ENCODE results near the gene C9orf50. TPM values are rescaled to one million over a fixed set of nuclear protein-coding genes. Genes with fewer than 3 reads are reported as not detected.
"Not testable (repeated sequence)": the region's sequence is repeated elsewhere in the genome, so short reads cannot be mapped to it uniquely, and the experiment has no call there.

The C9orf50 gene
- total and polyA plus RNA-seq, 7 donors: not detected

DNA sequence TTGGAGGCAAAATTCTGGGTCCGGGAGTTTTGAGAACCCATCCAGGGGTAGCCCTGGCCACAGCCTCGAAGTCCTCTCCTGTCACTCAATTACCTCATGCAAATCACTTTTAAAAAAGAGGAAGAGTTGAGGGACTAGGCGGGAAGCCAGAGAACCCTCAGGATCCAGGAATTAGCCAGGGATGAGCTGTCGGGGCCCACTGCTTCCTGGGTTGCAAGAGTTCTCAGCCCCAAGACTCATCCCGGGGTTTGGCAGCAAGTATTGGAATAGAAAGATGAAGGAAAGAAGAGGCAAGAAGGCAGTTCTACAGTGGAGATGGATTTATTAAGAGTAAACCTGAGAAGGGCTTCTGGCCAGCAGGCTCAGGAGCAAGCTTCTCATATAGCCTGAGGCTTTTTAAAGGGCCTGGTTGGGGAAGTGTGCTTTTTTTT is 25.6 kb downstream of the C9orf50 start:
- ATAC-seq (peak in 1 of 4 donors; percentile 15), DNase-seq (no peak)
- H3K9me3 ChIP-seq: no peaks in the 10 kb centered on the region
- H3K27me3 ChIP-seq (ENCODE audit: insufficient read depth in 3 of 3, low read length in 2 of 3): peaks cover 0 to 3% (median 3%) of the 10 kb centered on the region in 3 donors
- TF ChIP-seq, protein P1, sequence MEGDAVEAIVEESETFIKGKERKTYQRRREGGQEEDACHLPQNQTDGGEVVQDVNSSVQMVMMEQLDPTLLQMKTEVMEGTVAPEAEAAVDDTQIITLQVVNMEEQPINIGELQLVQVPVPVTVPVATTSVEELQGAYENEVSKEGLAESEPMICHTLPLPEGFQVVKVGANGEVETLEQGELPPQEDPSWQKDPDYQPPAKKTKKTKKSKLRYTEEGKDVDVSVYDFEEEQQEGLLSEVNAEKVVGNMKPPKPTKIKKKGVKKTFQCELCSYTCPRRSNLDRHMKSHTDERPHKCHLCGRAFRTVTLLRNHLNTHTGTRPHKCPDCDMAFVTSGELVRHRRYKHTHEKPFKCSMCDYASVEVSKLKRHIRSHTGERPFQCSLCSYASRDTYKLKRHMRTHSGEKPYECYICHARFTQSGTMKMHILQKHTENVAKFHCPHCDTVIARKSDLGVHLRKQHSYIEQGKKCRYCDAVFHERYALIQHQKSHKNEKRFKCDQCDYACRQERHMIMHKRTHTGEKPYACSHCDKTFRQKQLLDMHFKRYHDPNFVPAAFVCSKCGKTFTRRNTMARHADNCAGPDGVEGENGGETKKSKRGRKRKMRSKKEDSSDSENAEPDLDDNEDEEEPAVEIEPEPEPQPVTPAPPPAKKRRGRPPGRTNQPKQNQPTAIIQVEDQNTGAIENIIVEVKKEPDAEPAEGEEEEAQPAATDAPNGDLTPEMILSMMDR (IDR thresholded peaks at IDR 0.05): no peak
- H3K27ac ChIP-seq: no peak overlapping the region
- intact Hi-C loops (cut with DNase I): no loop called here
- no peak overlapping the region for H3K4me3 ChIP-seq
- H3K4me1 ChIP-seq: peaks cover 17% of the 10 kb centered on the region
- WGBS, 3 donors: 36 to 62% (median 39%) methylated on average over 5 of the region's 5 CpGs
- H3K36me3 ChIP-seq (ENCODE audit: insufficient read depth in 1 of 2, low read depth in 1 of 2): no peaks in the 10 kb centered on the region

DNA sequence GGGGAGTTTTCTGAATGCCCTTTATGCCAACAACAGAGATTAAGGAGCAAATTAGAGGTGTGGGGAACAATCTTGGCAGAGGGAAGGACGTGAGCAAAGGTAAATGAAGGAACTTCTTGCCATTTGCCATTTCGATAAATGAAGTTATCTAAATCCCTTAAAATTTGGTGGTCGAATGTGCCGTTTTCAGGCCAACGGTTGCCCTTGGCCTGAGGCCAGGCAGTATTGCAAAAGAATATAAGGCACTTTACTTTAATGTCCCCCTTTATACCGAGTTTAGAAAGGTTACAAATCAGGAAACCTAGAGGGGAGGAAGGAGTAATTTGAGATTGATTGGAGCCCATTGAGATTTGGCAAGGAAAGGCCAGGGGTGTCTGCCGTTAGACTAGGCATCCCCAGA is 26.3 kb downstream of the C9orf50 start:
- WGBS, 3 donors: 40 to 54% (median 47%) methylated on average over 7 of the region's 7 CpGs
- intact Hi-C loops (cut with DNase I): no loop called here
- ATAC-seq: no peak

DNA sequence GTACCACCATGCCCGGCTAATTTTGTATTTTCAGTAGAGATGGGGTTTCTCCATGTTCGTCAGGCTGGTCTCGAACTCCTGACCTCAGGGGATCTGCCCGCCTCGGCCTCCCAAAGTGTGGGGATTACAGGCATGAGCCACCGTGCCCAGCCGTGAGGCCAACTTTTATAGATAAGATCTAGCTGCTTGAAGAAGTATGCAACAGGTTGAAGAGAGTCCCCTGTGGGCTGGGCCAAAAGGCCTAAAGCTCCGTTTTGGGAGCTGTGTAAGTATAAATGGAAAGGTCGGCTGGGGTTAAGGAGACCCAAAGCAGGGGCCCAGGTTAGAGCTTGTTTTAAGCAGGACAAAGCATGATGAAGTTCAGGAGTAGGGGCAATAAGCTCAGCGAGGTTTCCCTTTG is 28.1 kb downstream of the C9orf50 start:
- peaks cover 14% of the 10 kb centered on the region for H3K4me1 ChIP-seq
- H3K9me3 ChIP-seq; H3K27ac ChIP-seq; DNase-seq; ATAC-seq; H3K4me3 ChIP-seq; H3K36me3 ChIP-seq (ENCODE audit: insufficient read depth in 1 of 2, low read depth in 1 of 2); intact Hi-C loops (cut with DNase I); H3K27me3 ChIP-seq (ENCODE audit: insufficient read depth in 3 of 3, low read length in 2 of 3): not testable (repeated sequence)
- WGBS, 3 donors: 82 to 85% (median 83%) methylated on average over 10 of the region's 10 CpGs

More for the DNA sequence above, 26.3 kb downstream of the C9orf50 start:
- H3K27ac ChIP-seq: no peak overlapping the region
- TF ChIP-seq, protein P1 (IDR thresholded peaks at IDR 0.05): no peak
- no peak overlapping the region for H3K4me3 ChIP-seq
- no peak for DNase-seq
- H3K4me1 ChIP-seq: peaks cover 17% of the 10 kb centered on the region
- H3K36me3 ChIP-seq (ENCODE audit: insufficient read depth in 1 of 2, low read depth in 1 of 2): no peaks in the 10 kb centered on the region
- H3K27me3 ChIP-seq (ENCODE audit: insufficient read depth in 3 of 3, low read length in 2 of 3): peaks cover 0 to 3% (median 3%) of the 10 kb centered on the region in 3 donors
- no peaks in the 10 kb centered on the region for H3K9me3 ChIP-seq

DNA sequence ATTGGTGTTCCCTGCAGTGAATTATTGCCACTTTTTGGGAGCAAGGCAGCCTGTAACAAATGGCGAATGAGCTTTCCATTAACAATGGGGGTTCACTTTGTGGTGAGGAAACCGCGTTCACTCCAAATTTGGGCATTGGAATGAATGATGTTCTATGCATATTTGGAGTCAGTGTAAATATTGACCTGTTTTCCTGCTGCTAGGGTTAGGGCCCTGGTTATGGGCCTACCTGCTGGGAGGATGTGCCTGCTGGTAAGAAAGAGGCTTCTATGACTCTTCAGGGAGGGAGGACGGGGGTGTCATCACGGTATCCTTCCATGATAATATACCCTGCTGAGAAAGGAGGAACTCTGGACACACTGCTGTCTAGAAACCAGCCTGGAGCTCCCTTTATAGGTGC is 29.0 kb downstream of the C9orf50 start:
- Histone ChIP-seq H3K27ac (no peak overlapping the region), H3K4me1 (peaks cover 10% of the 10 kb centered on the region), H3K4me3 (no peak overlapping the region), H3K27me3 (ENCODE audit: insufficient read depth in 3 of 3, low read length in 2 of 3) (no peaks in the 10 kb centered on the region), H3K9me3 (no peaks in the 10 kb centered on the region), H3K36me3 (ENCODE audit: insufficient read depth in 1 of 2, low read depth in 1 of 2) (no peaks in the 10 kb centered on the region)
- WGBS, 3 donors: 82 to 92% (median 84%) methylated on average over 5 of the region's 5 CpGs
- TF ChIP-seq, protein P1 (IDR thresholded peaks at IDR 0.05): no peak
- ATAC-seq: no peak
- no peak for DNase-seq
- intact Hi-C loops (cut with DNase I): no loop called here

DNA sequence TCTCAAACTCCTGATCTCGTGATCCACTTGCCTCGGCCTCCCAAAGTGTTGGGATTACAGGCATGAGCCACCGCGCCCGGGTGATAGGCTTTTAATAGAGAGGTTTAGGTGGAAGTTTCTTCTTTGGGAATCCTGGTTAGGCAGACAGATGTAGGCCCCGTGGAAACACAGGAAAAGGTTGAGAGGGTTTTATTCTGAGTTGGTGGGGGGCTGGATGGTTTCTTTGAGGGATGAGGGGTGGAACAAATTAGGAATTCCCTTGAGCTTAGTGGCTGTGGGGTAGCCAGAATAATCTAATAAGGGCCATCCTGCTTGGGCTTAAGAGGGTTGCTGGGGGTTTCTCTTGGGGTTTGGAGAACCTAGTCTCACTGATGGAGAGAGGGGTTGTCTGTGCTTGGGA is 30.4 kb downstream of the C9orf50 start:
- ATAC-seq (no peak), DNase-seq (no peak)
- H3K4me1 ChIP-seq: peaks cover 6% of the 10 kb centered on the region
- no peaks in the 10 kb centered on the region for H3K27me3 ChIP-seq (ENCODE audit: insufficient read depth in 3 of 3, low read length in 2 of 3)
- no peak overlapping the region for H3K4me3 ChIP-seq
- no peak overlapping the region for H3K27ac ChIP-seq
- intact Hi-C loops (cut with DNase I): no loop called here
- WGBS, 3 donors: 76 to 78% (median 77%) methylated on average over 6 of the region's 6 CpGs
- H3K9me3 ChIP-seq: no peaks in the 10 kb centered on the region
- TF ChIP-seq, protein P1 (IDR thresholded peaks at IDR 0.05): no peak
- no peaks in the 10 kb centered on the region for H3K36me3 ChIP-seq (ENCODE audit: insufficient read depth in 1 of 2, low read depth in 1 of 2)
